ENCODE data around the gene GEMIN2. TPM values are rescaled to one million over a fixed set of nuclear protein-coding genes. Genes with fewer than 3 reads are reported as not detected.
"Not testable (repeated sequence)": the region's sequence is repeated elsewhere in the genome, so short reads cannot be mapped to it uniquely, and the experiment has no call there.

The GEMIN2 gene
- total RNA-seq, 4 donors from 2014 or later: 15.3 to 33.0 (median 20.2) TPM

- Histone ChIP-seq H3K9me3 (no peaks in the 10 kb centered on the region), H3K4me1 (no peaks in the 10 kb centered on the region), H3K27me3 (no peaks in the 10 kb centered on the region), H3K27ac (no peak overlapping the region), H3K36me3 (peaks cover 0 to 98% of the 10 kb centered on the region in 2 donors), H3K4me3 (no peak overlapping the region)
- TF ChIP-seq EP300 (IDR thresholded peaks at IDR 0.05): no peak
- ATAC-seq: no peak
- WGBS, 2 donors (ENCODE audit: low coverage in 1 of 2): 74 to 79% methylated on average over 3 of the region's 3 CpGs
Observed at GRCh38 chr14:39122330-39123138, 8.4 kb downstream of the GEMIN2 start.

DNA sequence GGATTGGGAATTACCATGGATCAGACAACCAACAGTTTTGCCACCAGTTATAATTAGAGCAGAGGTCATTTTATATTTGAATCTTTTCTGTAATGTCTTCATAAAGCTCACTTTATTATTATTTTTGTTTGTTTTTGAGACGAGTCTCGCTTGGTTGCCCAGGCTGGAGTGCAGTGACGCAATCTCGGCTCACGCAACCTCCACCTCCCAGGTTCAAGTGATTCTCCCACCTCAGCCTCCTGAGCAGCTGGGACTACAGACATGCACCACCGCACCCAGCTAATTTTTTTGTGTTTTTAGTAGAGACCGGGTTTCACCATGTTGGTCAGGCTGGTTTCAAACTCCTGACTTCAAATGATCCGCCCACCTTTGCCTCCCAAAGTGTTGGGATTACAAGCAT is 23.7 kb downstream of the GEMIN2 start:
- Histone ChIP-seq H3K27ac (peak overlapping the region; percentile 8 to 66 (median 39)), H3K4me1 (peaks cover 0 to 27% (median 0%) of the 10 kb centered on the region in 3 donors), H3K36me3 (peaks cover 0 to 86% of the 10 kb centered on the region in 2 donors)
- ATAC-seq, H3K4me3 ChIP-seq, H3K27me3 ChIP-seq, H3K9me3 ChIP-seq: not testable (repeated sequence)
- 90 to 97% methylated on average over 5 to 8 of the region's 8 CpGs for WGBS, 2 donors (ENCODE audit: low coverage in 1 of 2)

GRCh38 chr14:39138440-39138839 is 24.3 kb downstream of the GEMIN2 start:
- Histone ChIP-seq H3K36me3 (peaks cover 0 to 88% of the 10 kb centered on the region in 2 donors), H3K27me3 (no peaks in the 10 kb centered on the region), H3K9me3 (no peaks in the 10 kb centered on the region), H3K4me1 (peaks cover 0 to 27% (median 0%) of the 10 kb centered on the region in 3 donors), H3K27ac (peak overlapping the region in 2 of 4 donors; percentile 66), H3K4me3 (no peak overlapping the region)
- ATAC-seq: no peak
- WGBS, 2 donors (ENCODE audit: low coverage in 1 of 2): 33 to 40% methylated on average over 1 of the region's 1 CpG
- TF ChIP-seq POLR2A (IDR thresholded peaks at IDR 0.05) (no peak), EP300 (IDR thresholded peaks at IDR 0.05) (no peak), POLR2AphosphoS5 (IDR thresholded peaks at IDR 0.05) (no peak)

- ATAC-seq: no peak
- Histone ChIP-seq H3K27me3 (no peaks in the 10 kb centered on the region), H3K36me3 (peaks cover 0 to 78% of the 10 kb centered on the region in 2 donors), H3K4me3 (no peak overlapping the region), H3K4me1 (peaks cover 0 to 23% (median 0%) of the 10 kb centered on the region in 3 donors), H3K9me3 (no peaks in the 10 kb centered on the region), H3K27ac (peak overlapping the region in 2 of 4 donors; percentile 5 to 36)
- WGBS, 2 donors (ENCODE audit: low coverage in 1 of 2): 85 to 100% methylated on average over 1 to 3 of the region's 3 CpGs
- TF ChIP-seq, protein P1, sequence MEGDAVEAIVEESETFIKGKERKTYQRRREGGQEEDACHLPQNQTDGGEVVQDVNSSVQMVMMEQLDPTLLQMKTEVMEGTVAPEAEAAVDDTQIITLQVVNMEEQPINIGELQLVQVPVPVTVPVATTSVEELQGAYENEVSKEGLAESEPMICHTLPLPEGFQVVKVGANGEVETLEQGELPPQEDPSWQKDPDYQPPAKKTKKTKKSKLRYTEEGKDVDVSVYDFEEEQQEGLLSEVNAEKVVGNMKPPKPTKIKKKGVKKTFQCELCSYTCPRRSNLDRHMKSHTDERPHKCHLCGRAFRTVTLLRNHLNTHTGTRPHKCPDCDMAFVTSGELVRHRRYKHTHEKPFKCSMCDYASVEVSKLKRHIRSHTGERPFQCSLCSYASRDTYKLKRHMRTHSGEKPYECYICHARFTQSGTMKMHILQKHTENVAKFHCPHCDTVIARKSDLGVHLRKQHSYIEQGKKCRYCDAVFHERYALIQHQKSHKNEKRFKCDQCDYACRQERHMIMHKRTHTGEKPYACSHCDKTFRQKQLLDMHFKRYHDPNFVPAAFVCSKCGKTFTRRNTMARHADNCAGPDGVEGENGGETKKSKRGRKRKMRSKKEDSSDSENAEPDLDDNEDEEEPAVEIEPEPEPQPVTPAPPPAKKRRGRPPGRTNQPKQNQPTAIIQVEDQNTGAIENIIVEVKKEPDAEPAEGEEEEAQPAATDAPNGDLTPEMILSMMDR (IDR thresholded peaks at IDR 0.05): no peak
- TF ChIP-seq POLR2A (IDR thresholded peaks at IDR 0.05) (no peak), EP300 (IDR thresholded peaks at IDR 0.05) (no peak), POLR2AphosphoS5 (IDR thresholded peaks at IDR 0.05) (no peak)
Observed at GRCh38 chr14:39140170-39140569, 26.0 kb downstream of the GEMIN2 start.

- peaks cover 0 to 10% (median 0%) of the 10 kb centered on the region in 3 donors for H3K4me1 ChIP-seq
- H3K27me3 ChIP-seq, H3K27ac ChIP-seq, H3K4me3 ChIP-seq, H3K9me3 ChIP-seq, ATAC-seq: not testable (repeated sequence)
- WGBS, 2 donors (ENCODE audit: low coverage in 1 of 2): 100% methylated on average over 1 of the region's 1 CpG; no CpG with 5 or more reads in 1 of the 2 donors
- peaks cover 0 to 74% of the 10 kb centered on the region in 2 donors for H3K36me3 ChIP-seq
Observed at GRCh38 chr14:39141623-39142022, 27.5 kb downstream of the GEMIN2 start.

DNA sequence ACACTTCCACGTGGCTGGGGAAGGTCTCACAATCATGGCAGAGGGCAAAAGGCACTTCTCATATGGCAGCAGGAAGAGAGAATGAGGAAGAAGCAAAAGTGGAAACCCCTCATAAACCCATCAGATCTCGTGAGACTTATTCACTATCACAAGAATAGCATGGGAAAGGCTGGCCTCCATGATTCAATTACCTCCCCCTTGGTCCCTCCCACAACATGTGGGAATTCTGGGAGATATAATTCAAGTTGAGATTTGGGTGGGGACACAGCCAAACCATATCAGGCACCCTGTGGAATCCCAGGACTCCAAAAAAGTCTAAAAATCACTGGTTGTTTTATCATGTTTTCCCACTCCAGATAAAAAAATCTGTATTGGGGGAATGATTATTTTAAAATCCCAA is 29.1 kb downstream of the GEMIN2 start:
- not testable (repeated sequence) for H3K27ac ChIP-seq, H3K4me1 ChIP-seq, H3K27me3 ChIP-seq, H3K9me3 ChIP-seq, H3K4me3 ChIP-seq, ATAC-seq
- H3K36me3 ChIP-seq: peaks cover 0 to 74% of the 10 kb centered on the region in 2 donors
- WGBS, 2 donors (ENCODE audit: low coverage in 1 of 2): 92% methylated on average over 1 of the region's 2 CpGs; no CpG with 5 or more reads in 1 of the 2 donors

DNA sequence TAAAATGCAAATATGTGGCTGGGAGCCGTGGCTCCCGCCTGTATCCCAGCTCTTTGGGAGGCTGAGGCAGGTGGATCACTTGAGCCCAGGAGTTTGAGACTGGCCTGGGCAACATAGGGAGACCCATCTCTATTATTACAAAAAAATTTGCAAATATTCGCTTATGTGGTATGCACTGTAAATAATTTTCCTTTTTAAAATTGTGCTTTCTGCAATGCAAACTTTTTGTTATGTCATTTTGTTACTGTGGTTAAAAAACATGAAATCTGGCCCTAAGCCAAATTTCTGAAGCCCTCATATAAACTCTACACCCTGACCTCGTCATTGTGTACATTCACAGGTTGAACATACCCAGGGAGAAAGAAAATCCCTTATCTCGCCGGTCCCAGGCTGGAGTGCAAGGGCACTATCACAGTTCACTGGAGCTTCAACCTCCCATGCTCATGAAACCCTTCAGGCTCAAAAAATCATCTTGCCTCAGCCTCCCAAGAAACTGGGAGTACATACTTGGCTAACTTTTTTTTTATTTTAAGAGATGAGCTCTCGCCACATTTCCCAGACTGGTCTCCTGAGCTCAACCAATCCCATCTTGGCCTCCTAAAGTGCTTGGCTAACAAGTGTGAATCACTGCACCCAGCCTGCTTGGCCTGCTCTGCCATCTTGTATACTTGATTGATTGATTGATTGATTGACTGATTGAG is 31.3 kb downstream of the GEMIN2 start:
- Histone ChIP-seq H3K27ac (no peak overlapping the region), H3K9me3 (no peaks in the 10 kb centered on the region), H3K4me1 (no peaks in the 10 kb centered on the region), H3K27me3 (no peaks in the 10 kb centered on the region), H3K4me3 (no peak overlapping the region), H3K36me3 (peaks cover 0 to 82% of the 10 kb centered on the region in 2 donors)
- 62 to 78% methylated on average over 6 of the region's 7 CpGs for WGBS, 2 donors (ENCODE audit: low coverage in 1 of 2)
- no peak for TF ChIP-seq POLR2AphosphoS5 (IDR thresholded peaks at IDR 0.05)
- TF ChIP-seq POLR2A (IDR thresholded peaks at IDR 0.05): no peak
- no peak for TF ChIP-seq EP300 (IDR thresholded peaks at IDR 0.05)
- TF ChIP-seq, protein P1 (IDR thresholded peaks at IDR 0.05): no peak
- ATAC-seq: no peak

Data from gastroesophageal sphincter (tissue), 4 donors.